A549 (cell line): ENCODE measurements around the gene NFIX. TPM values are rescaled to one million over a fixed set of nuclear protein-coding genes. Genes with fewer than 3 reads are reported as not detected.

Source experiments
- ATAC-seq, 2 experiments: fragments of 200-7000 bp in 1 of 2; fragments of >200 bp in 1 of 2; cut with Nextera tagmentation in 1 of 2; cut with Tn5 transposase in 1 of 2; 3 replicates each; pipeline versions ENCODE4 v1.8.0 to v1.9.1; 2018 to 2020; ENCODE audit warnings: mild to moderate bottlenecking in 1 of 2, moderate library complexity in 1 of 2
- CTCF ChIA-PET: fragments of 300-600 bp; sonication (Branson Sonifier 250); formaldehyde crosslinking; extraction: SDS; loops from one replicate; lab custom pipeline; 2021; ENCODE audit warnings: antibody characterized with exemption, inconsistent platforms; lab: Yijun Ruan, JAX
- POLR2A ChIA-PET: fragments of 350-600 bp; formaldehyde crosslinking; extraction: SDS; loops from one replicate; lab custom pipeline; 2021; ENCODE audit warnings: antibody characterized with exemption, inconsistent platforms; lab: Yijun Ruan, JAX
- DNase-seq, 2 experiments: peaks; one replicate each; pipeline versions ENCODE4 v3.0.0 to v3.0.0-alpha.2; 2011 to 2016; ENCODE audit warnings: low read depth in 1 of 2, low spot score in 1 of 2
- FAIRE-seq: peaks from 2 replicates; lab custom pipeline; 2011; peaks lifted over from hg19 to GRCh38; lab: Jason Lieb, UNC
- H3K27ac ChIP-seq, 2 experiments: fragments of >200 bp; sonication (Bioruptor Twin); formaldehyde crosslinking; 3 replicates each; pipeline ENCODE4 v1.5.1; 2016 to 2017
- H3K4me1 ChIP-seq: fragments of >200 bp; sonication (Bioruptor Twin); formaldehyde crosslinking; 3 replicates; pipeline ENCODE4 v1.6.1; 2016
- H3K4me2 ChIP-seq: fragments of >200 bp; sonication (Bioruptor Twin); formaldehyde crosslinking; 3 replicates; pipeline ENCODE4 v1.6.1; 2016
- H3K4me3 ChIP-seq: fragments of >200 bp; sonication (Bioruptor Twin); formaldehyde crosslinking; 3 replicates; pipeline ENCODE4 v1.5.1; 2016
- H3K9me3 ChIP-seq: fragments of >200 bp; sonication (Bioruptor Twin); formaldehyde crosslinking; 3 replicates; pipeline ENCODE4 v1.6.1; 2016
- CBX8 ChIP-seq: fragments of 200-600 bp; sonication (generic); IDR thresholded peaks from 2 replicates; pipeline ENCODE4 v1.6.1; 2016
- CHD2 ChIP-seq: fragments of 150-350 bp; IDR thresholded peaks from 2 replicates; pipeline ENCODE4 v1.6.1; 2014; ENCODE audit warnings: low read length; ENCODE audit not compliant: partially characterized antibody
- CHD4 ChIP-seq: fragments of 200-600 bp; sonication (generic); IDR thresholded peaks from 2 replicates; pipeline ENCODE4 v1.6.1; 2016; ENCODE audit warnings: antibody characterized with exemption, mild to moderate bottlenecking, borderline replicate concordance
- EHMT2 ChIP-seq: fragments of 200-600 bp; sonication (generic); IDR thresholded peaks from 2 replicates; pipeline ENCODE4 v1.6.1; 2016; ENCODE audit warnings: antibody characterized with exemption, low read depth, mild to moderate bottlenecking, moderate library complexity
- EP300 ChIP-seq, 2 experiments: fragments of >200 bp; sonication (Bioruptor Twin); formaldehyde crosslinking; IDR thresholded peaks; 2 replicates in 1 of 2; 3 replicates in 1 of 2; pipeline ENCODE4 v1.6.1; 2016 to 2017
- ESRRA ChIP-seq: fragments of 150-350 bp; IDR thresholded peaks from 2 replicates; pipeline ENCODE4 v1.6.1; 2014; ENCODE audit warnings: mild to moderate bottlenecking, low read length, borderline replicate concordance
- FOSL2 ChIP-seq, 2 experiments: fragments of 450-650 bp in 1 of 2; fragments of >200 bp in 1 of 2; sonication (Bioruptor Twin) in 1 of 2; formaldehyde crosslinking; IDR thresholded peaks; 2 replicates each; pipeline versions ENCODE4 v1.5.0 to v1.6.1; 2016 to 2020; ENCODE audit warnings: mild to moderate bottlenecking in 1 of 2, moderate library complexity in 1 of 2
- FOXS1 ChIP-seq: fragments of 250-450 bp; sonication (Bioruptor Pico); IDR thresholded peaks from 2 replicates; pipeline ENCODE4 v1.5.0; 2020; ENCODE audit warnings: mild to moderate bottlenecking, moderate library complexity
- HOXB13 ChIP-seq: fragments of 250-450 bp; sonication (Bioruptor Pico); IDR thresholded peaks from 2 replicates; pipeline ENCODE4 v1.5.0; 2020; ENCODE audit warnings: low read depth, mild to moderate bottlenecking, moderate library complexity
- MAFK ChIP-seq: fragments of 450-650 bp; IDR thresholded peaks from 2 replicates; pipeline ENCODE4 v1.6.1; 2014; ENCODE audit not compliant: partially characterized antibody
- MYC ChIP-seq: IDR thresholded peaks from 2 replicates; pipeline ENCODE4 v1.6.1; 2012; ENCODE audit warnings: mild to moderate bottlenecking, inconsistent platforms, low read length, improper control_type of control experiment, borderline replicate concordance
- PHF8 ChIP-seq: fragments of 200-600 bp; sonication (generic); IDR thresholded peaks from 2 replicates; pipeline ENCODE4 v1.6.1; 2016; ENCODE audit warnings: low read depth, mild to moderate bottlenecking, antibody characterized with exemption, moderate library complexity, borderline replicate concordance
- POLR2A ChIP-seq: IDR thresholded peaks from 2 replicates; pipeline ENCODE4 v1.6.1; 2012; ENCODE audit warnings: mild to moderate bottlenecking, low read length
- POLR2AphosphoS2 ChIP-seq: conservative IDR thresholded peaks from 2 replicates; pipeline ENCODE4 v1.6.1; 2012; ENCODE audit warnings: low read length, improper control_type of control experiment, inconsistent platforms
- RNF2 ChIP-seq: fragments of 200-600 bp; sonication (generic); IDR thresholded peaks from 2 replicates; pipeline ENCODE4 v1.6.1; 2016; ENCODE audit warnings: low read depth, mild to moderate bottlenecking, antibody characterized with exemption, moderate library complexity, borderline replicate concordance
- SREBF2 ChIP-seq: fragments of 450-650 bp; IDR thresholded peaks from 2 replicates; pipeline ENCODE4 v1.6.1; 2014; ENCODE audit warnings: mild to moderate bottlenecking, moderate library complexity
- TP53 ChIP-seq: fragments of 250-450 bp; sonication (Bioruptor Pico); IDR thresholded peaks from 2 replicates; pipeline ENCODE4 v1.5.0; 2021; ENCODE audit warnings: mild to moderate bottlenecking, moderate library complexity
- ZNF302 ChIP-seq: fragments of 250-450 bp; sonication (Bioruptor Pico); IDR thresholded peaks from 2 replicates; pipeline ENCODE4 v1.9.0; 2021; ENCODE audit warnings: inconsistent platforms, mild to moderate bottlenecking, moderate library complexity
- WGBS: methylation state at CpG from one replicate; pipeline ENCODE4 v1.1.6; 2017; ENCODE audit errors: missing lambda C conversion rate; 5-methylcytosine and 5-hydroxymethylcytosine counted together
- polyA plus RNA-seq, 4 experiments: library from polyadenylated mRNA; depleted of rRNA in 3 of 4; stranded (reverse); fragments of >200 nt; fragmentation: RNase III in 1 of 4; extraction: RNeasy Plus Mini Kit Qiagen cat#74134 plus additional on column Dnase treatment in 1 of 4; gene quantifications; 2 replicates in 3 of 4; 3 replicates in 1 of 4; pipeline ENCODE4 v1.2.3, GENCODE V29; 2011 to 2017
- TF ChIP-seq, protein P1 (sequence below): fragments of 250-450 bp; sonication (Bioruptor Pico); IDR thresholded peaks from 2 replicates; pipeline ENCODE4 v1.5.0; 2021; ENCODE audit warnings: mild to moderate bottlenecking, moderate library complexity, borderline replicate concordance
- TF ChIP-seq, protein P2 (sequence below): fragments of >200 bp; sonication (Bioruptor Twin); formaldehyde crosslinking; IDR thresholded peaks from 3 replicates; pipeline ENCODE4 v1.6.1; 2016
- TF ChIP-seq, protein P3 (sequence below): fragments of >200 bp; sonication (Bioruptor Twin); formaldehyde crosslinking; IDR thresholded peaks from 2 replicates; pipeline ENCODE4 v1.6.1; 2016
- TF ChIP-seq, protein P4 (sequence below): IDR thresholded peaks from 2 replicates; pipeline ENCODE4 v1.6.1; 2012; ENCODE audit warnings: low read depth, borderline replicate concordance
- TF ChIP-seq, protein P5 (sequence below): fragments of 150-350 bp; IDR thresholded peaks from 2 replicates; pipeline ENCODE4 v1.6.1; 2014; ENCODE audit warnings: low read depth, mild to moderate bottlenecking, low read length
- TF ChIP-seq, protein P6 (sequence below): IDR thresholded peaks from 2 replicates; pipeline ENCODE4 v1.6.1; 2012

Gene NFIX
- polyA plus RNA-seq, 2 of the 4 experiments (the other 2 are of a cell fraction): 0.52 to 3.0 TPM

DNA sequence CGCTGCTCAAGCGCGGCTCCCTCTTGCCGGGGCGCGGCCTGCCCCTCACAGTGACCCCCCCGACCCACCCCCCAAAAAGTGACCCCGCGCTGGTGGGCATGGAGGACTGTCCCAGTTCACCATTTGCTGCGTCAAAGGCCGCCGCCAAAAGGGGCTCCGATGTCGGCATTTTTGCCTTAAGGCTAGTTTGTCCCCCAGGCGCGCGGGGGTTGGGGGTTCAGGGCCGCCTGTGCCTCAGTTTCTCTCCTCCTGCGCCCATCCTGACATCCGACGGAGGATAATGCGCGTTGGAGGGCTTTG lies 17.1 kb downstream of the NFIX start:
- ATAC-seq (no peak), FAIRE-seq (no peak), DNase-seq (no peak)
- TF ChIP-seq CHD2 (no peak), ESRRA (no peak), CHD4 (no peak), RNF2 (no peak), FOXS1 (CRISPR knock-in tag) (no peak), POLR2A (no peak), CBX8 (no peak)
- TF ChIP-seq, protein P1, sequence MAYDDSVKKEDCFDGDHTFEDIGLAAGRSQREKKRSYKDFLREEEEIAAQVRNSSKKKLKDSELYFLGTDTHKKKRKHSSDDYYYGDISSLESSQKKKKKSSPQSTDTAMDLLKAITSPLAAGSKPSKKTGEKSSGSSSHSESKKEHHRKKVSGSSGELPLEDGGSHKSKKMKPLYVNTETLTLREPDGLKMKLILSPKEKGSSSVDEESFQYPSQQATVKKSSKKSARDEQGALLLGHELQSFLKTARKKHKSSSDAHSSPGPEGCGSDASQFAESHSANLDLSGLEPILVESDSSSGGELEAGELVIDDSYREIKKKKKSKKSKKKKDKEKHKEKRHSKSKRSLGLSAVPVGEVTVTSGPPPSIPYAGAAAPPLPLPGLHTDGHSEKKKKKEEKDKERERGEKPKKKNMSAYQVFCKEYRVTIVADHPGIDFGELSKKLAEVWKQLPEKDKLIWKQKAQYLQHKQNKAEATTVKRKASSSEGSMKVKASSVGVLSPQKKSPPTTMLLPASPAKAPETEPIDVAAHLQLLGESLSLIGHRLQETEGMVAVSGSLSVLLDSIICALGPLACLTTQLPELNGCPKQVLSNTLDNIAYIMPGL (CRISPR knock-in tag): no peak
- POLR2A ChIA-PET: no interaction called here
- Histone ChIP-seq H3K4me1 (no peaks in the 10 kb centered on the region), H3K27ac (no peak overlapping the region), H3K9me3 (no peaks in the 10 kb centered on the region), H3K4me2 (no peak overlapping the region), H3K4me3 (no peak overlapping the region)
- WGBS: 85% methylated on average over 8 of the region's 23 CpGs
- CTCF ChIA-PET: no interaction called here

DNA sequence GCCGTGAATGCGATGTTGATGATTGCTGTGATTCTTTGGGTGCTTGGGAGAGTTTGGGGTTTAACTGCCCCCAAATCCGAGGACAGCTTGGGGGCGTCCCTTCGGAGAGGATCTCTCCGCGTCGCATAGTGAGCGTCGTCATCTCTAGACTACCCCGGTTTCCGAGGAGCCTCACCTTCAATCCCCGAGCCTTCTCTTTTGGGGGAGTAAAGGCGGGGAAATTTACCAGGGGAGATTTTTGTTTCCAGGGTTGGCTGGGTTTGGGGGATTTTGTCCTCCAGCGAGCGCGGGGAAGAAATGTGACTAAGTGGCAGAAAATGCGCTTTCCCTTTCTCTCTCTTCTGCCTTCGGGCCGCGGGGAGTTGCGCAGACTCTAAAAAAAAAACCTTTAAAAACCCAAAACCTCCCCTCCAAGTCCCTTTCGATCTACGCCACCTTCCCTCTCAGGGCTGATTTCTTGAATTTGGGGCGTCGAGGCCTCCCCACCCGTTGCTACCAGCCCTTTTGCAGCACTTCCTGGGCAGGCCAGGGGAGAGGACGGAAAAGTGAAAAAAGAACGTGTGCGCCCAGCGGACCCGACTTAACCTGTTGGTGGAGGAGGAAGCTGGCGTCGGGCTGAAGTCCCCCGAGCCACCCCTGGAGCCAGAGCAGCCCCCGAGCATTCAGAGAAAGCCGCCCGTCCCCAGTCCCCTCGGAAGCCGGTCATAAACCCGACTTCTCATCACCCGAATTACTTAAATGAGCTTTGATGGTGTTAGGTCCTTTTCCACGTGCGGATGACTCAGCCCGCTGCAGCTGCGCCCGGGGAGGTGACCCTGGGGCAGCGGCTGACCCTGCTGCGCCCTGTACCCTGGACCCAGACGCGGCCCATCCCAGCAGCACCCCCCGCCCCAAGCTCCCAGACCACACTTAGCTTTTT lies 17.7 kb downstream of the NFIX start:
- no peak overlapping the region for H3K27ac ChIP-seq
- WGBS: 76% methylated on average over 46 of the region's 52 CpGs
- TF ChIP-seq TP53 (CRISPR knock-in tag) (no peak), MYC (no peak)
- ChIA-PET CTCF (interaction anchor here (0.8 to 2.8 kb wide), 5 partner anchors 7 to 48 kb away, joined by 3 to 8 read pairs (median 4); no protein-coding TSS in a partner anchor), POLR2A (no interaction called here)
- H3K4me1 ChIP-seq: no peaks in the 10 kb centered on the region
- FAIRE-seq (no peak), ATAC-seq (no peak), DNase-seq (no peak)
- no peak overlapping the region for H3K4me3 ChIP-seq
- H3K9me3 ChIP-seq: no peaks in the 10 kb centered on the region
- no peak overlapping the region for H3K4me2 ChIP-seq

DNA sequence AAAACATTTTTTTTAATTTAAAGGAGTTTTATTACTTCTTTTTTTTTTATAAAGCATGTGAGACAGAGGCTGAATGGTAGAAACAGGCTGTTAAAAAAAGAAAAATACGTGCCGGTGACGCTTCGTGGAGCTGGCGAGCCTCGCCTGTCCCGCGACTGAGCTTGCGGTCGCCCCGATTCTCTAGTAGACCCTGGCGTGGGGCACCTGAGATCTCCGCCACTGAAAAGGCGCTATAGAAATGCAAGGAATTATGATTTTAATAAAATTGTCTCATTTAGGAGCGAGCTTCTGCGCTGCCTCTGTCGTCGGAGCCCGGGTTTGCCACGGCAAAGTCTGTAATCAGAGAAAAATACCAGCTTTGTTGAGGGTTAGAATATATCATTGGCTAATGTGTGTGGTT lies 18.4 kb downstream of the NFIX start:
- POLR2A ChIA-PET: no interaction called here
- no peaks in the 10 kb centered on the region for H3K4me1 ChIP-seq
- WGBS: 95% methylated on average over 20 of the region's 20 CpGs
- no peak overlapping the region for H3K4me2 ChIP-seq
- no peak for FAIRE-seq
- CTCF ChIA-PET: interaction anchor here (0.8 to 2.8 kb wide), 5 partner anchors 8 to 48 kb away, joined by 3 to 8 read pairs (median 4); no protein-coding TSS in a partner anchor
- TF ChIP-seq, protein P2, sequence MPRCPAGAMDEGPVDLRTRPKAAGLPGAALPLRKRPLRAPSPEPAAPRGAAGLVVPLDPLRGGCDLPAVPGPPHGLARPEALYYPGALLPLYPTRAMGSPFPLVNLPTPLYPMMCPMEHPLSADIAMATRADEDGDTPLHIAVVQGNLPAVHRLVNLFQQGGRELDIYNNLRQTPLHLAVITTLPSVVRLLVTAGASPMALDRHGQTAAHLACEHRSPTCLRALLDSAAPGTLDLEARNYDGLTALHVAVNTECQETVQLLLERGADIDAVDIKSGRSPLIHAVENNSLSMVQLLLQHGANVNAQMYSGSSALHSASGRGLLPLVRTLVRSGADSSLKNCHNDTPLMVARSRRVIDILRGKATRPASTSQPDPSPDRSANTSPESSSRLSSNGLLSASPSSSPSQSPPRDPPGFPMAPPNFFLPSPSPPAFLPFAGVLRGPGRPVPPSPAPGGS: no peak
- TF ChIP-seq EP300 (IDR thresholded peaks at IDR 0.05): no peak
- no peak for TF ChIP-seq PHF8
- no peak for TF ChIP-seq MAFK
- no peak for TF ChIP-seq EHMT2
- no peak for TF ChIP-seq SREBF2
- TF ChIP-seq, protein P3, sequence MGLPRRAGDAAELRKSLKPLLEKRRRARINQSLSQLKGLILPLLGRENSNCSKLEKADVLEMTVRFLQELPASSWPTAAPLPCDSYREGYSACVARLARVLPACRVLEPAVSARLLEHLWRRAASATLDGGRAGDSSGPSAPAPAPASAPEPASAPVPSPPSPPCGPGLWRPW: no peak
- no peak for TF ChIP-seq CHD4
- no peak for TF ChIP-seq POLR2A
- TF ChIP-seq, protein P4, sequence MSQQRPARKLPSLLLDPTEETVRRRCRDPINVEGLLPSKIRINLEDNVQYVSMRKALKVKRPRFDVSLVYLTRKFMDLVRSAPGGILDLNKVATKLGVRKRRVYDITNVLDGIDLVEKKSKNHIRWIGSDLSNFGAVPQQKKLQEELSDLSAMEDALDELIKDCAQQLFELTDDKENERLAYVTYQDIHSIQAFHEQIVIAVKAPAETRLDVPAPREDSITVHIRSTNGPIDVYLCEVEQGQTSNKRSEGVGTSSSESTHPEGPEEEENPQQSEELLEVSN: no peak
- TF ChIP-seq, protein P5, sequence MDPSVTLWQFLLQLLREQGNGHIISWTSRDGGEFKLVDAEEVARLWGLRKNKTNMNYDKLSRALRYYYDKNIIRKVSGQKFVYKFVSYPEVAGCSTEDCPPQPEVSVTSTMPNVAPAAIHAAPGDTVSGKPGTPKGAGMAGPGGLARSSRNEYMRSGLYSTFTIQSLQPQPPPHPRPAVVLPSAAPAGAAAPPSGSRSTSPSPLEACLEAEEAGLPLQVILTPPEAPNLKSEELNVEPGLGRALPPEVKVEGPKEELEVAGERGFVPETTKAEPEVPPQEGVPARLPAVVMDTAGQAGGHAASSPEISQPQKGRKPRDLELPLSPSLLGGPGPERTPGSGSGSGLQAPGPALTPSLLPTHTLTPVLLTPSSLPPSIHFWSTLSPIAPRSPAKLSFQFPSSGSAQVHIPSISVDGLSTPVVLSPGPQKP: no peak
- TF ChIP-seq, protein P6, sequence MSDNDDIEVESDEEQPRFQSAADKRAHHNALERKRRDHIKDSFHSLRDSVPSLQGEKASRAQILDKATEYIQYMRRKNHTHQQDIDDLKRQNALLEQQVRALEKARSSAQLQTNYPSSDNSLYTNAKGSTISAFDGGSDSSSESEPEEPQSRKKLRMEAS: no peak
- TF ChIP-seq FOSL2 (IDR thresholded peaks at IDR 0.05): no peak
- TF ChIP-seq FOSL2 (CRISPR knock-in tag; IDR thresholded peaks at IDR 0.05): no peak
- no peak for TF ChIP-seq TP53 (CRISPR knock-in tag)
- TF ChIP-seq ZNF302 (CRISPR knock-in tag): no peak
- TF ChIP-seq POLR2AphosphoS2: no peak
- no peak for TF ChIP-seq HOXB13 (CRISPR knock-in tag)
- TF ChIP-seq ESRRA: no peak
- no peak for DNase-seq
- H3K9me3 ChIP-seq: no peaks in the 10 kb centered on the region
- H3K27ac ChIP-seq: no peak overlapping the region
- no peak for ATAC-seq
- no peak overlapping the region for H3K4me3 ChIP-seq
